Liver (tissue), 9 donors: Measurements from ENCODE around the gene CCDC81. TPM values are rescaled to one million over a fixed set of nuclear protein-coding genes. Genes with fewer than 3 reads are reported as not detected.

Experiments used
- DNase-seq: peaks from one replicate; pipeline ENCODE4 v3.0.0-alpha.2; 2017; ENCODE audit warnings: low spot score
- H3K27ac ChIP-seq, 2 donors: one replicate each; pipeline ENCODE4 v1.7.0; 2013; ENCODE audit warnings: inconsistent platforms in 2 of 2, low read length in 2 of 2, control low read depth in 1 of 2, low read depth in 1 of 2, mild to moderate bottlenecking in 1 of 2
- H3K27me3 ChIP-seq, 4 donors: one replicate each; pipeline versions ENCODE4 v1.6.1 to v1.7.0; 2013; ENCODE audit warnings: low read length in 3 of 4, inconsistent platforms in 1 of 4, mild to moderate bottlenecking in 1 of 4, moderate library complexity in 1 of 4; ENCODE audit not compliant: control insufficient read depth in 4 of 4, insufficient read depth in 4 of 4
- H3K36me3 ChIP-seq, 4 donors: one replicate each; pipeline versions ENCODE4 v1.6.1 to v1.7.0; 2013; ENCODE audit warnings: low read length in 3 of 4, mild to moderate bottlenecking in 3 of 4, low read depth in 1 of 4, moderate library complexity in 1 of 4; ENCODE audit not compliant: control insufficient read depth in 4 of 4, insufficient read depth in 3 of 4
- H3K4me1 ChIP-seq, 4 donors: one replicate each; pipeline versions ENCODE4 v1.6.1 to v1.7.0; 2013; ENCODE audit warnings: low read length in 3 of 4, mild to moderate bottlenecking in 3 of 4, moderate library complexity in 1 of 4; ENCODE audit not compliant: control insufficient read depth in 4 of 4, insufficient read depth in 4 of 4
- H3K4me3 ChIP-seq, 3 donors: one replicate each; pipeline versions ENCODE4 v1.6.1 to v1.7.0; 2013; ENCODE audit warnings: low read length in 3 of 3, control low read depth in 1 of 3, low read depth in 1 of 3, mild to moderate bottlenecking in 1 of 3
- H3K9ac ChIP-seq, 2 donors: one replicate each; pipeline ENCODE4 v1.7.0; 2013; ENCODE audit warnings: low read length in 2 of 2, mild to moderate bottlenecking in 2 of 2, moderate library complexity in 2 of 2, control low read depth in 1 of 2, low read depth in 1 of 2
- H3K9me3 ChIP-seq, 4 donors: one replicate each; pipeline versions ENCODE4 v1.6.1 to v1.7.0; 2013; ENCODE audit warnings: low read length in 3 of 4; ENCODE audit not compliant: control insufficient read depth in 4 of 4
- EGR1 ChIP-seq, 2 donors: IDR thresholded peaks; 2 replicates each; pipeline ENCODE4 v1.6.1; 2016 to 2018; ENCODE audit warnings: antibody characterized with exemption in 2 of 2, low read depth in 2 of 2
- FOXA1 ChIP-seq: IDR thresholded peaks from 2 replicates; pipeline ENCODE4 v1.6.1; 2016; ENCODE audit warnings: antibody characterized with exemption
- FOXA2 ChIP-seq: IDR thresholded peaks from 2 replicates; pipeline ENCODE4 v1.6.1; 2016; ENCODE audit warnings: antibody characterized with exemption
- GABPA ChIP-seq, 2 donors: IDR thresholded peaks in 1 of 2; conservative IDR thresholded peaks in 1 of 2; 2 replicates each; pipeline ENCODE4 v1.6.1; 2016; ENCODE audit warnings: antibody characterized with exemption in 2 of 2, mild to moderate bottlenecking in 1 of 2, moderate library complexity in 1 of 2
- HNF4A ChIP-seq, 2 donors: conservative IDR thresholded peaks; 2 replicates each; pipeline ENCODE4 v1.6.1; 2016; ENCODE audit warnings: antibody characterized with exemption in 2 of 2, mild to moderate bottlenecking in 2 of 2
- HNF4G ChIP-seq: IDR thresholded peaks from 2 replicates; pipeline ENCODE4 v1.6.1; 2016; ENCODE audit warnings: antibody characterized with exemption
- JUND ChIP-seq, 2 donors: IDR thresholded peaks; 2 replicates each; pipeline ENCODE4 v1.6.1; 2016; ENCODE audit warnings: antibody characterized with exemption in 2 of 2
- NR2F2 ChIP-seq: IDR thresholded peaks from 2 replicates; pipeline ENCODE4 v1.6.1; 2016; ENCODE audit warnings: antibody characterized with exemption
- RAD21 ChIP-seq, 2 donors: IDR thresholded peaks; 2 replicates each; pipeline ENCODE4 v1.6.1; 2016; ENCODE audit warnings: antibody characterized with exemption in 2 of 2, mild to moderate bottlenecking in 2 of 2
- RXRA ChIP-seq, 2 donors: IDR thresholded peaks; 2 replicates each; pipeline ENCODE4 v1.6.1; 2017 to 2018; ENCODE audit warnings: antibody characterized with exemption in 2 of 2, mild to moderate bottlenecking in 1 of 2
- SP1 ChIP-seq: IDR thresholded peaks from 2 replicates; pipeline ENCODE4 v1.6.1; 2018; ENCODE audit warnings: antibody characterized with exemption, mild to moderate bottlenecking
- TAF1 ChIP-seq: conservative IDR thresholded peaks from 2 replicates; pipeline ENCODE4 v1.6.1; 2016; ENCODE audit warnings: antibody characterized with exemption, mild to moderate bottlenecking
- YY1 ChIP-seq: IDR thresholded peaks from 2 replicates; pipeline ENCODE4 v1.6.1; 2016; ENCODE audit warnings: antibody characterized with exemption, mild to moderate bottlenecking
- WGBS: extraction: QIAGEN DNeasy Blood & Tissue Kit; methylation state at CpG from one replicate; pipeline ENCODE4 v1.1.7; 2013; 5-methylcytosine and 5-hydroxymethylcytosine counted together
- polyA plus RNA-seq, 2 donors: library from polyadenylated mRNA; stranded (reverse) in 1 of 2; unstranded in 1 of 2; fragments of 200-250 nt in 1 of 2; fragments of >200 nt in 1 of 2; fragmentation: Nextera tagmentation in 1 of 2; extraction: Ambion mirVana in 1 of 2; gene quantifications; one replicate each; pipeline versions ENCODE4 v1.2.1 to v1.2.3, GENCODE V29; 2013 to 2015
- total RNA-seq, 2 donors: library from RNA; depleted of rRNA; stranded (reverse); fragments of >200 nt; gene quantifications; one replicate each; pipeline ENCODE4 v1.2.3, GENCODE V29; 2014
- TF ChIP-seq, protein P1 (sequence below): IDR thresholded peaks from 2 replicates; pipeline ENCODE4 v1.6.1; 2016; ENCODE audit warnings: antibody characterized with exemption
- TF ChIP-seq, protein P2 (sequence below): fragments of 150-350 bp; IDR thresholded peaks from 2 replicates; pipeline ENCODE4 v1.5.1; 2017; ENCODE audit warnings: improper control_type of control experiment, low read depth, low read length; ENCODE audit not compliant: missing input control
- TF ChIP-seq, protein P3 (sequence below): IDR thresholded peaks from 2 replicates; pipeline ENCODE4 v1.6.1; 2016; ENCODE audit warnings: antibody characterized with exemption, mild to moderate bottlenecking
- TF ChIP-seq, protein P4 (sequence below): IDR thresholded peaks from 2 replicates; pipeline ENCODE4 v1.6.1; 2016; ENCODE audit warnings: antibody characterized with exemption
- TF ChIP-seq, protein P5 (sequence below): IDR thresholded peaks from 2 replicates; pipeline ENCODE4 v1.6.1; 2016; ENCODE audit warnings: antibody characterized with exemption
- donor health status: healthy.
- donor health status: healthy.
- donor health status: healthy.
- donor health status: healthy.
- donor health status: healthy.

Gene CCDC81
- total and polyA plus RNA-seq, 4 donors: 0.32 to 1.1 (median 0.67) TPM; not detected in 1

DNA sequence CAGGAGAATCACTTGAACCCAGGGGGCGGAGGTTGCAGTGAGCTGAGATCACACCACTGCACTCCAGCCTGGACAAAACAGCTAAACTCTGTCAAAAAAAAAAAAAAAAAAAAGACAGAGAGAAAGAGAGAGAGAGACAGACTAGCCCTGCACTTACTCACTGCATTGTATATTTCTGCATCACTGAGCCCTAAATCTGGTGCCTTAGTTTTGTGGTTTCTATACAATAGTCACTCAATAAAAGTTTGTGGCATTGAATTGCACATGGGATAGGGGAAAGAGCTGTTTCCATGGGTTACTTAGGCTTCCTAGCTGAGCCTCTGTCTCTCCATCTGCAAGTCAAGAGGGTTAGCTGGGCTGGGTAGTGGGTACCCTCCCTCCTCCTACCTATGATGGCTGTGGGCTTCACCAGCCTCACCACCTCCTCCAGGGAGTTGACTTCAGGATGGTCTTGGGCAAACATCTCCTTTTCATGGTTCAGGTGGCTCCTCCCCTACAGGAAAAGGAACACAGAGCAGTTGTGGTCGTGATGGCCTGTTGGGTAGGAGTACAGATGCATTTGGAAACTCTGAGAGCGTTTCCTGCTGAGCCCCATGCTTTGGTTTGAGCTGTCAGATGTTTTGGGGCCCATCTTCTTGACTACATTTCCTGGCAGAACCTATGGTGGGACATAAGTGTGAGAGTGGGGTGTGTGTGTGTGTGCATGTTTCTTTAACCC is 73.2 kb downstream of the CCDC81 start:
- H3K4me3 ChIP-seq: no peak overlapping the region
- DNase-seq: no peak
- TF ChIP-seq FOXA2: no peak
- TF ChIP-seq HNF4A (conservative IDR thresholded peaks at IDR 0.05): no peak
- TF ChIP-seq, protein P1, sequence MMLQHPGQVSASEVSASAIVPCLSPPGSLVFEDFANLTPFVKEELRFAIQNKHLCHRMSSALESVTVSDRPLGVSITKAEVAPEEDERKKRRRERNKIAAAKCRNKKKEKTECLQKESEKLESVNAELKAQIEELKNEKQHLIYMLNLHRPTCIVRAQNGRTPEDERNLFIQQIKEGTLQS: no peak
- TF ChIP-seq YY1: no peak
- TF ChIP-seq HNF4G: no peak
- TF ChIP-seq RAD21 (IDR thresholded peaks at IDR 0.05): no peak
- no peak for TF ChIP-seq RXRA (IDR thresholded peaks at IDR 0.05)
- TF ChIP-seq, protein P2, sequence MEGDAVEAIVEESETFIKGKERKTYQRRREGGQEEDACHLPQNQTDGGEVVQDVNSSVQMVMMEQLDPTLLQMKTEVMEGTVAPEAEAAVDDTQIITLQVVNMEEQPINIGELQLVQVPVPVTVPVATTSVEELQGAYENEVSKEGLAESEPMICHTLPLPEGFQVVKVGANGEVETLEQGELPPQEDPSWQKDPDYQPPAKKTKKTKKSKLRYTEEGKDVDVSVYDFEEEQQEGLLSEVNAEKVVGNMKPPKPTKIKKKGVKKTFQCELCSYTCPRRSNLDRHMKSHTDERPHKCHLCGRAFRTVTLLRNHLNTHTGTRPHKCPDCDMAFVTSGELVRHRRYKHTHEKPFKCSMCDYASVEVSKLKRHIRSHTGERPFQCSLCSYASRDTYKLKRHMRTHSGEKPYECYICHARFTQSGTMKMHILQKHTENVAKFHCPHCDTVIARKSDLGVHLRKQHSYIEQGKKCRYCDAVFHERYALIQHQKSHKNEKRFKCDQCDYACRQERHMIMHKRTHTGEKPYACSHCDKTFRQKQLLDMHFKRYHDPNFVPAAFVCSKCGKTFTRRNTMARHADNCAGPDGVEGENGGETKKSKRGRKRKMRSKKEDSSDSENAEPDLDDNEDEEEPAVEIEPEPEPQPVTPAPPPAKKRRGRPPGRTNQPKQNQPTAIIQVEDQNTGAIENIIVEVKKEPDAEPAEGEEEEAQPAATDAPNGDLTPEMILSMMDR: no peak
- TF ChIP-seq GABPA (IDR thresholded peaks at IDR 0.05 in 1 of 2, conservative IDR thresholded peaks at IDR 0.05 in 1 of 2): no peak
- TF ChIP-seq, protein P3, sequence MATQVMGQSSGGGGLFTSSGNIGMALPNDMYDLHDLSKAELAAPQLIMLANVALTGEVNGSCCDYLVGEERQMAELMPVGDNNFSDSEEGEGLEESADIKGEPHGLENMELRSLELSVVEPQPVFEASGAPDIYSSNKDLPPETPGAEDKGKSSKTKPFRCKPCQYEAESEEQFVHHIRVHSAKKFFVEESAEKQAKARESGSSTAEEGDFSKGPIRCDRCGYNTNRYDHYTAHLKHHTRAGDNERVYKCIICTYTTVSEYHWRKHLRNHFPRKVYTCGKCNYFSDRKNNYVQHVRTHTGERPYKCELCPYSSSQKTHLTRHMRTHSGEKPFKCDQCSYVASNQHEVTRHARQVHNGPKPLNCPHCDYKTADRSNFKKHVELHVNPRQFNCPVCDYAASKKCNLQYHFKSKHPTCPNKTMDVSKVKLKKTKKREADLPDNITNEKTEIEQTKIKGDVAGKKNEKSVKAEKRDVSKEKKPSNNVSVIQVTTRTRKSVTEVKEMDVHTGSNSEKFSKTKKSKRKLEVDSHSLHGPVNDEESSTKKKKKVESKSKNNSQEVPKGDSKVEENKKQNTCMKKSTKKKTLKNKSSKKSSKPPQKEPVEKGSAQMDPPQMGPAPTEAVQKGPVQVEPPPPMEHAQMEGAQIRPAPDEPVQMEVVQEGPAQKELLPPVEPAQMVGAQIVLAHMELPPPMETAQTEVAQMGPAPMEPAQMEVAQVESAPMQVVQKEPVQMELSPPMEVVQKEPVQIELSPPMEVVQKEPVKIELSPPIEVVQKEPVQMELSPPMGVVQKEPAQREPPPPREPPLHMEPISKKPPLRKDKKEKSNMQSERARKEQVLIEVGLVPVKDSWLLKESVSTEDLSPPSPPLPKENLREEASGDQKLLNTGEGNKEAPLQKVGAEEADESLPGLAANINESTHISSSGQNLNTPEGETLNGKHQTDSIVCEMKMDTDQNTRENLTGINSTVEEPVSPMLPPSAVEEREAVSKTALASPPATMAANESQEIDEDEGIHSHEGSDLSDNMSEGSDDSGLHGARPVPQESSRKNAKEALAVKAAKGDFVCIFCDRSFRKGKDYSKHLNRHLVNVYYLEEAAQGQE: no peak
- TF ChIP-seq SP1: no peak
- no peak for TF ChIP-seq TAF1
- TF ChIP-seq NR2F2: no peak
- TF ChIP-seq FOXA1: no peak
- WGBS: 92% methylated on average over 3 of the region's 3 CpGs
- H3K36me3 ChIP-seq: no peaks in the 10 kb centered on the region
- no peak overlapping the region for H3K27ac ChIP-seq
- no peak overlapping the region for H3K9ac ChIP-seq
- no peaks in the 10 kb centered on the region for H3K9me3 ChIP-seq
- H3K27me3 ChIP-seq: no peaks in the 10 kb centered on the region
- no peaks in the 10 kb centered on the region for H3K4me1 ChIP-seq

DNA sequence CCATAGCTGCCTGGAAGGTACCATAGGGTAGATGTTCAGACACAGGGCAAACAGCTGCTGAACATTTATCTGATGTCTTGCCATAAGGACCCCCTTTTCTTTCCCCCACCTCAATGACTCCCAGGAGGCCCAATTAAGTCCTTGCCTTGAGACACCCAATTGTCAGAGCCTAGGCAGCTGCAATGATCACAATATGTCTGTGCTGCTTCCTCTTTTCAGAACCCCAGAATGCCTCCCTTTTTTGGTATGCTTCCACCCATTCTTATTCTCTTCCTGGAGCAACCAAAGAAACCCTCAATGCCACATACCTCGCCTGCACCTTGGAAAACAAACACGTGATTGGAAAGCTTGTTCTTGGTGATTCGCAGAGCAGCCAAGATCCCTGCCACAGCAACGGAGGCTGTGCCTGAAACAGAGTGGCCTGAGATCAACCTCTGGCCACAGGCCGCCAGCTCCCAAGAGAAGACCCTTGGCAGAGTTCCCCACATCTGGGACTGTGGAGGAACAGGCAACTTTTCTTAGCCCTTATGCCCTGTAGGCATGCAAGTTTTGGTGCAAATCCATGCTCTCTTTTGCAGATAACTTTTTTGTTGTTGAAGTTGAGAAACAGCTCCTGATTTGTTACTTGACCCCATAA is 75.4 kb downstream of the CCDC81 start:
- Histone ChIP-seq H3K9ac (no peak overlapping the region), H3K27me3 (no peaks in the 10 kb centered on the region), H3K4me1 (no peaks in the 10 kb centered on the region), H3K27ac (no peak overlapping the region), H3K36me3 (no peaks in the 10 kb centered on the region), H3K4me3 (no peak overlapping the region), H3K9me3 (no peaks in the 10 kb centered on the region)
- no peak for DNase-seq
- 92% methylated on average over 5 of the region's 5 CpGs for WGBS
- TF ChIP-seq FOXA1 (no peak), JUND (IDR thresholded peaks at IDR 0.05) (no peak), NR2F2 (no peak), GABPA (IDR thresholded peaks at IDR 0.05 in 1 of 2, conservative IDR thresholded peaks at IDR 0.05 in 1 of 2) (no peak), SP1 (no peak), HNF4G (no peak), FOXA2 (no peak), EGR1 (IDR thresholded peaks at IDR 0.05; ENCODE audit: low read depth in 2 of 2) (no peak), RXRA (IDR thresholded peaks at IDR 0.05) (no peak), TAF1 (no peak)
- TF ChIP-seq, protein P3: no peak
- TF ChIP-seq, protein P1: no peak
- TF ChIP-seq, protein P4, sequence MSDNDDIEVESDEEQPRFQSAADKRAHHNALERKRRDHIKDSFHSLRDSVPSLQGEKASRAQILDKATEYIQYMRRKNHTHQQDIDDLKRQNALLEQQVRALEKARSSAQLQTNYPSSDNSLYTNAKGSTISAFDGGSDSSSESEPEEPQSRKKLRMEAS: no peak
- TF ChIP-seq, protein P5, sequence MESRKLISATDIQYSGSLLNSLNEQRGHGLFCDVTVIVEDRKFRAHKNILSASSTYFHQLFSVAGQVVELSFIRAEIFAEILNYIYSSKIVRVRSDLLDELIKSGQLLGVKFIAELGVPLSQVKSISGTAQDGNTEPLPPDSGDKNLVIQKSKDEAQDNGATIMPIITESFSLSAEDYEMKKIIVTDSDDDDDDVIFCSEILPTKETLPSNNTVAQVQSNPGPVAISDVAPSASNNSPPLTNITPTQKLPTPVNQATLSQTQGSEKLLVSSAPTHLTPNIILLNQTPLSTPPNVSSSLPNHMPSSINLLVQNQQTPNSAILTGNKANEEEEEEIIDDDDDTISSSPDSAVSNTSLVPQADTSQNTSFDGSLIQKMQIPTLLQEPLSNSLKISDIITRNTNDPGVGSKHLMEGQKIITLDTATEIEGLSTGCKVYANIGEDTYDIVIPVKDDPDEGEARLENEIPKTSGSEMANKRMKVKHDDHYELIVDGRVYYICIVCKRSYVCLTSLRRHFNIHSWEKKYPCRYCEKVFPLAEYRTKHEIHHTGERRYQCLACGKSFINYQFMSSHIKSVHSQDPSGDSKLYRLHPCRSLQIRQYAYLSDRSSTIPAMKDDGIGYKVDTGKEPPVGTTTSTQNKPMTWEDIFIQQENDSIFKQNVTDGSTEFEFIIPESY: no peak
